ENCODE measurements around the gene AMIGO1.

AMIGO1 gene

DNA sequence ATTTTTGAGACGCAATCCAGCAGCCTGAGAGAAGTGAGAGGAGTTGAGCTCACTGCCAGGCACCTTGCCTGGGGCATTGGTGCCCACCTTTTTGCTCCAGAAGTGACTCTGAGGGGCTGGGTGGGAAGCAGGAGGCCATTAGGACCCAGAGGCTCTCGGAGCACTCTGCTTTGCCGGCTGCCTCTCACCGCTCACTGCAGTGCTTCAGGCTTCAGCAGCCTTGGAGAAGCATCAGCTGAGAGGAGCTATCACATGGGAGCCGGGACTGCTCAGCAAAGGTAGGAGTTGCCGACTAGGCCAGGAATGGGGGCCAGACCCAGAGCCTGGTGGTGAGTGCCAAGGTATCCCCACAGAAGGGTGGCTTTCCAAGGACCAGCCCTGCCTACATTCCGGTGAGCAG lies 30.1 kb upstream of the AMIGO1 start, which contains the start of gene GPR61:
Gene GPR61, plus strand, starts transcription at position 197 of the 400 bp plus-strand sequence. CDS start 3,151 bp downstream, outside the sequence.
- H2AFZ ChIP-seq (ENCODE audit: low read depth, low read length): no peak within 1 kb of the TSS
- no peak within 1 kb of the TSS for H3K9ac ChIP-seq (ENCODE audit: low read length)
- H3K4me3 ChIP-seq (ENCODE audit: low read length): no peak within 1 kb of the TSS
- H3K79me2 ChIP-seq (ENCODE audit: low read length): no peaks in the 10 kb centered on the region
- no peaks in the 10 kb centered on the region for H3K27me3 ChIP-seq (ENCODE audit: low read depth, low read length)
- H3K27ac ChIP-seq (ENCODE audit: low read length): no peak within 1 kb of the TSS
- TF ChIP-seq, protein P1, sequence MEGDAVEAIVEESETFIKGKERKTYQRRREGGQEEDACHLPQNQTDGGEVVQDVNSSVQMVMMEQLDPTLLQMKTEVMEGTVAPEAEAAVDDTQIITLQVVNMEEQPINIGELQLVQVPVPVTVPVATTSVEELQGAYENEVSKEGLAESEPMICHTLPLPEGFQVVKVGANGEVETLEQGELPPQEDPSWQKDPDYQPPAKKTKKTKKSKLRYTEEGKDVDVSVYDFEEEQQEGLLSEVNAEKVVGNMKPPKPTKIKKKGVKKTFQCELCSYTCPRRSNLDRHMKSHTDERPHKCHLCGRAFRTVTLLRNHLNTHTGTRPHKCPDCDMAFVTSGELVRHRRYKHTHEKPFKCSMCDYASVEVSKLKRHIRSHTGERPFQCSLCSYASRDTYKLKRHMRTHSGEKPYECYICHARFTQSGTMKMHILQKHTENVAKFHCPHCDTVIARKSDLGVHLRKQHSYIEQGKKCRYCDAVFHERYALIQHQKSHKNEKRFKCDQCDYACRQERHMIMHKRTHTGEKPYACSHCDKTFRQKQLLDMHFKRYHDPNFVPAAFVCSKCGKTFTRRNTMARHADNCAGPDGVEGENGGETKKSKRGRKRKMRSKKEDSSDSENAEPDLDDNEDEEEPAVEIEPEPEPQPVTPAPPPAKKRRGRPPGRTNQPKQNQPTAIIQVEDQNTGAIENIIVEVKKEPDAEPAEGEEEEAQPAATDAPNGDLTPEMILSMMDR (IDR thresholded peaks at IDR 0.05; ENCODE audit: low read depth, low read length): no peak
- no peak for TF ChIP-seq EZH2phosphoT487 (IDR thresholded peaks at IDR 0.05; ENCODE audit: low read depth)
- H3K4me1 ChIP-seq (ENCODE audit: low read length): no peaks in the 10 kb centered on the region
- no peaks in the 10 kb centered on the region for H3K9me3 ChIP-seq (ENCODE audit: insufficient read depth, low read length)
- no peaks in the 10 kb centered on the region for H3K36me3 ChIP-seq (replicated peaks; ENCODE audit: low read depth, low read length)
- no peaks in the 10 kb centered on the region for H4K20me1 ChIP-seq (ENCODE audit: insufficient read depth, low read length)
- no peak within 1 kb of the TSS for H3K4me2 ChIP-seq (ENCODE audit: low read length)

DNA sequence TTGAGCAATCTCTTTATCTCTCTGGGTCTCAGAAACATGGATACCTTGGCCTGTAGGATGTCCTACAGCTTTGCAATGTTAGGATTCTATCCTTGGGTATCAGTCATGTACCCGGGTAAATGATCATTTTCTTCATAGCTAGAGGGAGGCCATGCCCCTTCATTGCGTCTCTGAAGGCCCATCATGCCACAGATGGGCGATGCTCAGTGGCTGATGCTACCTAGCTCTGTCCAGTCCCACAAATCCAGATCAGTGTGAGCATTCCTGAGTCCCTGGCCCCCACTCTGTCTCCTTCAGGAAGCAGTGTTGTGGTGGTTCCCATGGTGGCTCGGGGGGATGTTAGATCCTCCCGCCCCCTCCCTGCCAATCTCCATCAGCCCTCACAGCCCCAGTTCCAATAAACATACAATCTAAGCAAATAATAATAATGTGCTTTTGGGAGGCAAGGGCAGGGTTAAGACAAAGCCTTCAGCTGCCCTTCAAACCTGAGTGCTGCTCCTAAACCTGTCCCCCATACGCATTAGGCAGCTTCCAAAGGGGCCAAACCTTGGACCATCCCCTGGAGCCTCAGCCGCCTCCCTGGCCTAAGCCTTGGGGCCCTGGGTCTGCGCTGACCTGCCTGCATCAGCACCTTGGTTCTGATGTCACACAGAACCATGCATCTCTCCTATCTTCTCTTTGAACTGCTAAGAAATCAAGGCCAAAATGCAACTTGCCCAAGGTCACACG lies 29.5 kb upstream of the AMIGO1 start:
- H3K4me1 ChIP-seq (ENCODE audit: low read length): no peaks in the 10 kb centered on the region
- no peaks in the 10 kb centered on the region for H3K79me2 ChIP-seq (ENCODE audit: low read length)
- H2AFZ ChIP-seq (ENCODE audit: low read depth, low read length): no peak overlapping the region
- H4K20me1 ChIP-seq (ENCODE audit: insufficient read depth, low read length): no peaks in the 10 kb centered on the region
- H3K9me3 ChIP-seq (ENCODE audit: insufficient read depth, low read length): no peaks in the 10 kb centered on the region
- no peak overlapping the region for H3K4me2 ChIP-seq (ENCODE audit: low read length)
- H3K4me3 ChIP-seq (ENCODE audit: low read length): no peak overlapping the region
- H3K9ac ChIP-seq (ENCODE audit: low read length): no peak overlapping the region
- H3K36me3 ChIP-seq (replicated peaks; ENCODE audit: low read depth, low read length): no peaks in the 10 kb centered on the region
- H3K27me3 ChIP-seq (ENCODE audit: low read depth, low read length): no peaks in the 10 kb centered on the region
- TF ChIP-seq, protein P1 (IDR thresholded peaks at IDR 0.05; ENCODE audit: low read depth, low read length): no peak
- TF ChIP-seq EZH2phosphoT487 (IDR thresholded peaks at IDR 0.05; ENCODE audit: low read depth): no peak
- no peak overlapping the region for H3K27ac ChIP-seq (ENCODE audit: low read length)

DNA sequence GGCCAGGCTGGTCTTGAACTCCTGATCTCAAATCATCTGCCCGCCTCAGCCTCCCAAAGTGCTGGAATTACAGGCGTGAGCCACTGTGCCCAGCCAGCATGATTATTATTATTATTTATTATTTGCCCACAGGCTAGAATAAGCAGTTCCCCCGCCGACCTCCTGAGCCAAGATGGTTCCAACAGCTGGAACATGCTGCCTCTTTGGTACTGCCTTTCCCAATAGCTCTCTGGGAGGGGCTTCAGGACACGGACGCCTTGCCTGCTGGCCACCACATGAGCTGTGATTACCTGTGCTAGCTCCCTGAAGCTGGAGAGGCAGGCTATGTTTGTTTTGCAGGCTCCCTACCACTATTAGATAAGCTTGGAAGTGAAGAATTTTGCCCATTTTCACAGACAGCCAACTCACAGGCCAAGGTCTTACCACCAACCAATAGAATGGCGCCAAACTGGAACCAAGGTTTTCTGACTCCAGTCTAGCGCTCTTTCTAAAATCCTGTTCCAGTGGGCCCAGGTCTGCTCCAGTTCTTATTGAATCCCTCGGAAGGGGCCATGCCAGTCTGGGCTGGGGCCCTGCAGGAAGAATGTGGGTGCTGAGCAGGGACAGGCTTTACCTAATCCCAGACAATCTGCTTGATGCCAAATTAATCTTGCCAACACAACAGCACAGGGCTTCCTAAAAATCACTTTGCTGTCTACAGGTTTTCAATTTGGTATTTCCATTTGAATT lies 28.1 kb upstream of the AMIGO1 start:
- Histone ChIP-seq H3K27me3 (ENCODE audit: low read depth, low read length) (no peaks in the 10 kb centered on the region), H2AFZ (ENCODE audit: low read depth, low read length) (no peak overlapping the region)

More for the DNA sequence above, 28.1 kb upstream of the AMIGO1 start:
- Histone ChIP-seq H3K79me2 (ENCODE audit: low read length) (no peaks in the 10 kb centered on the region), H3K9me3 (ENCODE audit: insufficient read depth, low read length) (no peaks in the 10 kb centered on the region), H3K4me1 (ENCODE audit: low read length) (peaks cover 2% of the 10 kb centered on the region; the same call in 1 of the 2 replicates), H3K27ac (ENCODE audit: low read length) (no peak overlapping the region), H4K20me1 (ENCODE audit: insufficient read depth, low read length) (no peaks in the 10 kb centered on the region), H3K4me2 (ENCODE audit: low read length) (no peak overlapping the region), H3K9ac (ENCODE audit: low read length) (no peak overlapping the region), H3K36me3 (replicated peaks; ENCODE audit: low read depth, low read length) (no peaks in the 10 kb centered on the region), H3K4me3 (ENCODE audit: low read length) (no peak overlapping the region)
- TF ChIP-seq, protein P1 (IDR thresholded peaks at IDR 0.05; ENCODE audit: low read depth, low read length): no peak
- TF ChIP-seq EZH2phosphoT487 (IDR thresholded peaks at IDR 0.05; ENCODE audit: low read depth): no peak
